Embryonic facial prominence (tissue), 1 donor: ENCODE measurements around the gene RBL2.
"Not testable (repeated sequence)": the region's sequence is repeated elsewhere in the genome, so short reads cannot be mapped to it uniquely, and the experiment has no call there.

Experiments used
- DNase-seq: peaks from one replicate; pipeline ENCODE4 v3.0.0-alpha.2; 2016; ENCODE audit errors: extremely low spot score

Gene RBL2

DNA sequence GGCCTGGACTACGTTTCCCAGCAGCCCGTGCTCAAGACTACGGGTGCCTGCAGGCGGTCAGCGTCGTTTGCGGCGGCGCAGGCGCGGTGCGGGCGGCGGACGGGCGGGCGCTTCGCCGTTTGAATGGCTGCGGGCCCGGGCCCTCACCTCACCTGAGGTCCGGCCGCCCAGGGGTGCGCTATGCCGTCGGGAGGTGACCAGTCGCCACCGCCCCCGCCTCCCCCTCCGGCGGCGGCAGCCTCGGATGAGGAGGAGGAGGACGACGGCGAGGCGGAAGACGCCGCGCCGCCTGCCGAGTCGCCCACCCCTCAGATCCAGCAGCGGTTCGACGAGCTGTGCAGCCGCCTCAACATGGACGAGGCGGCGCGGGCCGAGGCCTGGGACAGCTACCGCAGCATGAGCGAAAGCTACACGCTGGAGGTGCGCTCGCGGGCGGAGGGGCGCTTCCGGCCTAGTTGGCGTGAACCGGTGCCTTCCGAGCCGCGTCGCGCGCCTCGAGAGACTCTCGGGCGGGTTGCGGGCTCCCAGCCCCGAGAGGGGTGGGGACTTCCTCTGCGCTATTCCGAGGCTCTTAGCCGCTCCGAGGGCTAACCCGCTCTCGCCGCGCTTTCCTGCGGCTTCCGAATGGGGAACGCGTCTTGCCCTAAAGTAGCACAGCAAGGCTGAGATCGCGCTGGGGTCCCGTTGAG is at the start of gene RBL2:
Gene RBL2 (plus strand): TSS at position 95 of the 689 bp plus-strand sequence. CDS start 86 bp downstream, at position 181.
- DNase-seq, result peak; percentile 63

DNA sequence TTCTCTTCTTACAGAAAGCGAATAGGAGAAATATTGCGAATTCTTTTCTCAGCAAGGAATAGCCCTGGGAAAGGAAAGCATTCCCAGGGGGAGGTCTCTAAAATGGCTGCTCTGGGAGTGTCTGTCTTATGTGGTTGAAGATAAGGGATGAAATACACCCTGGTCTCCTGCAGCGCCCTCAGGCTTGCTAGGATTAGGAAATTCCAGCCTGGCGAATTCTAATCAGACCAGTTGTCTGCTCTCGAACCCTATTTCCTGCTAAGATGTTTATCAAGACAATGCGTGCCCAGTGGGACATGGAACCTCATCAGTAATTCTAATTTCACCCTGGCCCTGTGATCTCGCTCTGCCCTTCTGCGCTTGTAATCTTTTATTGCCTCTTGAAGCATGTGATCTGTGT is 49.7 kb upstream of the RBL2 start:
- DNase-seq, result not testable (repeated sequence)

- no peak for DNase-seq
Observed at GRCh38 chr16:53404959-53405358, 29.3 kb upstream of the RBL2 start.

- DNase-seq, result no peak
Observed at GRCh38 chr16:53412549-53412948, 21.7 kb upstream of the RBL2 start.

DNA sequence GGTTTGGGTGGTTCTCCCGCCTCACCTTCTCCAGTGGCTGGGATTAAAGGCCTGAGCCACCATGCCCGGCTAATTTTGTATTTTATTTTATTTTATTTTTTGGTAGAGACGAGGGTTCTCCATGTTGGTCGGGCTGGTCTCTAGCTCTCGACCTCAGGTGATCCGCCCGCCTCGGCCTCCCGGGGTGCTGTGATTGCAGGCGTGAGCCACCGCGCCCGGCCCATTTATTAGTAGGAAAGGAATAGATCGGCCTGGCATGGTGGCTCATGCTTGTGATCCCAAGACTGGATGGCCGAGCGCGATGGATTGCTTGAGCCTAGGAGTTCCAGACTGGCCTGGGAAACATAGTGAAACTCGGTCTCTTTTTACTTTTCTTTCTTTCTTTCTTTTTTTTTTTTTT is 20.4 kb upstream of the RBL2 start:
- no peak for DNase-seq

- DNase-seq, result no peak
Observed at GRCh38 chr16:53414381-53414780, 19.9 kb upstream of the RBL2 start.

- no peak for DNase-seq
Observed at GRCh38 chr16:53415504-53415903, 18.8 kb upstream of the RBL2 start.

- no peak for DNase-seq
Observed at GRCh38 chr16:53417011-53417410, 17.3 kb upstream of the RBL2 start.

DNA sequence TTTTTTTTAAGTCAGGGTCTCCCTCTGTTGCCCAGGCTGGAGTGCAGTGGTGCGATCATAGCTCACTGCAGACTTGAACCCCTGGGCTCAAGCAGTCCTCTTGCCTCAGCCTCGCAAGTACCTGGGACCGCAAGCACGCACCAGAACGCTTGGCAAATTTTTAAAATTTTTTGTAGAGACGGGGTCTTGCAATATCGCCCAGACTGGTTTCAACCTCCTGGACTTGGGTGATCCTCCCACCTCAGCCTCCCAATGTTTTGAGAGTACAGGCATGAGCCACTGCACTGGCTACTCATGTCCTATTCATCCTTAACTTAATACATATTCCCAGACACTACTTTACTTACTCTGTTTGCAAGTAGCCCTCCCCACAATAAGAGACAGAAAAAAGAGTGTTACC is 16.3 kb upstream of the RBL2 start:
- no peak for DNase-seq

DNA sequence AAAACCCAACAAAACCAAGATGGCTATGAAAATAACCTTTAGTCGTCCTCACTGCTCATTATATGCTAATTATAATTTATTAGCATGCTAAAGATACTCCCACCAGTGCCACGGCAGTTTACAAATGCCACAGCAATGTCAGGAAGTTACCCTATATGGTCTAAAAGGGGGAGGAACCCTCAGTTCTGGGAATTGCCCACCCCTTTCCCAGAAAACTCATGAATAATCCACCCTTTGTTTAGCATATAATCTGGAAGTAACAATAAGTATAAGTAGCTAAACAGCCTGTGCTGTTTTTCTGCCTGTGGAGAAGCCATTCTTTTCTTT is 14.9 kb upstream of the RBL2 start:
- DNase-seq, result not testable (repeated sequence)

DNA sequence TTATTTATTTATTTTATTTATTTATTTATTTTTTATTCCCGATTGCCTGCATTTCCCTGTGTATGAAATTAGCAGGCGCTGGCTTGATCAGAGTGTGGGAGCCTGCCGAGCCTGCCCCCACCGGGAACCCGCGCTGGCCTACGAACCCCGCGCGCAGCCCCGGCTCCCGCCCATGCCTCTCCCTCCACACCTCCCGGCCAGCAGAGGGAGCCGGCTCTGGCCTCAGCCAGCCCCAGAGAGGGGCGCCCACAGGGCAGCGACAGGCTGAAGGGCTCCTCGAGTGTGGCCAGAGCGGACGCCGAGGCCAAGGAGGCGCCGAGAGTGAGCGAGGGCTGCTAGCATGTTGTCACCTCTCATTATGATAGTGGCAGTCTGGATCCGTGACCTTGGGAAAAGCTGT is 13.0 kb upstream of the RBL2 start:
- DNase-seq, result no peak

- not testable (repeated sequence) for DNase-seq
Observed at GRCh38 chr16:53423968-53424367, 10.3 kb upstream of the RBL2 start.

DNA sequence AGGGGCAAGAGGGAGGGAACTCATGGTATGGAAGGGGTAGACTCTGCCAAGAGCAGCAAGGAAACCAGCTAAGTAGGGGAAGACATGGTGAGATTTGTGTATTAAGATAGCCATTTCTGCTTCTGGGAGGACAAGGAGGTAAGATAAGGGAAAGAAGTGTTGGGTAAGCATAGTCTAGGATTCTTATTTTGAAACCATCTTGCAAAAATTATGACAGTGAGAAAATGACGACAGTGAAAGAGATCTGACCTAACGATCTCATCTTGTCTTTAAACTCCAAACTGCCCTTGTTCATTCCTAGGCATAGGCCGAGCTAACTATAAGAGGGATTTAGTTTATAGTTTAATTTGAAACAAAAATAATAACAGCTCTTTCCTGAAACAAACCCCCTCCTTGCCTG is 5.6 kb upstream of the RBL2 start:
- DNase-seq, result no peak

- no peak for DNase-seq
Observed at GRCh38 chr16:53429221-53429943, 4.9 kb upstream of the RBL2 start.

DNA sequence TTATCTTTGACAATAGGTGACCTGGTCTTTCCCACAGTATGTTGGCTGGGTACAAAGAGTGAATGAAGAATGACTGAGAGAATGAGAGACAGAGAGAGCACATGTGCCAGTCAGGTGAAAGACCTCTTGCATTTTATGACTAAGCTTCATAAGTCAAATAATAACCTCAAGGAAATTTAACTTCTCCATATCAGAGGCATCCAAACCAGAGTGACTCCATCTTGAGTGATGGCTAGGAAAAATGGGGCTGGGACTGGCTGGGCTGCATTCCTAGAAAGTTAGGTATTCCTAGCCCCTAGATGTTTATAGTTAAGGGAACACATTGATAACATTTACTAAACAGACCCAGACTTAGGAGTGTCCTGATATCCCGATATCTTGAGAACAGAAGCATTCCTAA is 3.9 kb upstream of the RBL2 start:
- DNase-seq, result no peak

DNA sequence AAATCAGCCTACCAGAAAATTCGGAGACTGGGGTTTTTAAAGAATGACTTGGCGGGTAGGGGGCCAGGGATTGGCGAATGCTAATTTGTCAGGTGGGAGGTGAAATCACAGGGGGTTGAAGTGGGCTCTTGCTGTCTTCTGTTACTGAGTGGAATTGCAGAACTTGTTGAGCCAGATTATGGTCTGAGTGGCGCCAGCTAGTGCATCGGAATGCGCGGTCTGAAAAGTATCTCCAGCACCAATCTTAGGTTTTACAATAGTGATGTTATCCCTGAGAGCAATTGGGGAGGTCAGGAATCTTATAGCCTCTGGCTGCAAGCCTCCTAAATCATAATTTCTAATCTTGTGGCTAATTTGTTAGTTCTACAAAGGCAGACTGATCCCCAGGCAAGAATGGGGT is 762 bp upstream of the RBL2 start:
- no peak for DNase-seq

- DNase-seq, result no peak
Observed at GRCh38 chr16:53433930-53434376, 318 bp upstream of the RBL2 start.

DNA sequence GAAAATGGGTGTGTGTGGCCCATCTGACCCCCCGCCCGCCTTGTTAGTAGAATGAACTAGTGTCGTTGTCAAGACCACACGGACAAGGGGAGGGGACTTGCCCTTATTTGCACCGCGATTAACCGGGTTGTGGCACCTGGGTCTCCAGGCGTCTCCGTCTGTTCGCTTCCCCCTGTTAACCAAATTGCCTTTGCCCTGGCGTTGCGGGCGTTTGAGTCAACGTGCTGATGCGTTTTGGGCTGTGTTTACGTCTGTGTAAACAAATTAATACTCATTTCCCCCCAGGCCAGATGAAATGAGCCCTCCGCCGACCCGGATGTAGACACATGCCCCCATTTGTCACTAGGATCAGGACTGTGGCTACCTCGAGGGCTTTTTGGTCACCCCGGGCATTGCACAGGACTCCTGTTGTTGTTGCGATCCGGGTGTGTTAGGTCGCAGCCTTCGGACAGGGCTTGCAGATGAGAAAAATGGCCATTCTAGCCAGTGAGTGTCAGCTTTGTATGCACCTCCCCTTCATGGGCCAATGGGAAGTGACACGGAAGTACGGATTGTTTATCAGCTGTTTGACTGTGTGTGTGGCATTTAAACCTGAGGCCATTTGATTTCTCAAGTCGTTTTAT is 906 bp downstream of the RBL2 start:
- DNase-seq, result peak; percentile 29

- DNase-seq, result no peak
Observed at GRCh38 chr16:53440125-53440524, 5.9 kb downstream of the RBL2 start.

- DNase-seq, result no peak
Observed at GRCh38 chr16:53445534-53445933, 11.3 kb downstream of the RBL2 start.

DNA sequence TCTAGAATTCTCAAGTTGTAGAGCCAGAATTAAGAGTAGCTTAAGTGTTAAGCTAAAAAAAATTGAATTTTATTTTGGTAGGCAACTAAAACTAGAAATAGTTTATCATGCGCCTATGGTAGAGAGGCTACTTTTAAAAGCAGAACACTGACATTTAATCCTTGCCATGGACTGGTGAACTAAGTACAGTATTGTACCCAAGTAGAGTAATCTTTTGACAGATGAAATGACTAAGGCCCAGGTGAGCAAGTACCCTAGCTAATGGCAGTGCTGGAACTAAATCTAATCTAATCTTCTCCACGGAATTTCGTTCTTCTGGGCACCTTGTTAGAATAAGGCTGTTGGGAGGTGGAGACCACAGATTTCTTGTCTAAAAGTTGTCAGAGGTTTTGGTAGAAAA is 11.8 kb downstream of the RBL2 start:
- no peak for DNase-seq

- DNase-seq, result no peak
Observed at GRCh38 chr16:53449816-53450517, 15.7 kb downstream of the RBL2 start.
